Endothelial cell of umbilical vein (primary cell): ENCODE measurements around the gene EPB41L4B. TPM values are rescaled to one million over a fixed set of nuclear protein-coding genes. Genes with fewer than 3 reads are reported as not detected.

Experiments
- BruUV-seq: library from RNA; stranded (reverse); fragments of 400-500 nt; replicated peaks from 2 replicates; lab custom pipeline; 2021; lab: Mats Ljungman, UMichigan
- CTCF ChIA-PET: fragments of 300-600, 350-600 bp; sonication (Branson Sonifier 250); formaldehyde crosslinking; loops from one replicate; lab custom pipeline; 2021; ENCODE audit warnings: antibody characterized with exemption, inconsistent platforms; lab: Charles Lee
- POLR2A ChIA-PET: fragments of 300-600, 350-600 bp; sonication (Branson Sonifier 250); formaldehyde crosslinking; loops from one replicate; lab custom pipeline; 2021; ENCODE audit warnings: antibody characterized with exemption, inconsistent platforms; lab: Charles Lee
- DNase-seq: peaks from one replicate; pipeline ENCODE4 v3.0.0-alpha.2; 2011; ENCODE audit warnings: low read depth, low spot score
- FAIRE-seq: peaks from 2 replicates; lab custom pipeline; 2011; peaks lifted over from hg19 to GRCh38; lab: Jason Lieb, UNC
- H2AFZ ChIP-seq: 2 replicates; pipeline ENCODE4 v1.6.0; 2012; ENCODE audit warnings: low read depth, low read length, control low read depth, inconsistent platforms
- H3K27ac ChIP-seq: 2 replicates; pipeline ENCODE4 v1.5.1; 2011; ENCODE audit warnings: low read depth, mild to moderate bottlenecking, control low read depth, low read length, moderate library complexity; ENCODE audit not compliant: insufficient read depth
- H3K27me3 ChIP-seq, 2 experiments: 2 replicates each; pipeline versions ENCODE4 v1.6.0 to v1.6.1; 2011; ENCODE audit warnings: low read length in 2 of 2, mixed read lengths in 1 of 2; ENCODE audit not compliant: control insufficient read depth in 2 of 2, insufficient read depth in 2 of 2
- H3K36me3 ChIP-seq, 2 experiments: 2 replicates in 1 of 2; 3 replicates in 1 of 2; pipeline ENCODE4 v1.5.1; 2011; ENCODE audit warnings: low read length in 2 of 2, mild to moderate bottlenecking in 1 of 2, moderate library complexity in 1 of 2; ENCODE audit not compliant: control insufficient read depth in 2 of 2, insufficient read depth in 2 of 2; ENCODE audit errors: extremely low read depth in 1 of 2
- H3K4me1 ChIP-seq: 3 replicates; pipeline ENCODE4 v1.5.1; 2011; ENCODE audit warnings: mild to moderate bottlenecking, low read length; ENCODE audit not compliant: control insufficient read depth, insufficient read depth; ENCODE audit errors: extremely low read depth
- H3K4me2 ChIP-seq: 2 replicates; pipeline ENCODE4 v1.6.1; 2011; ENCODE audit warnings: low read length, control low read depth, mixed read lengths; ENCODE audit not compliant: insufficient read depth
- H3K4me3 ChIP-seq, 3 experiments: fragments of 200-600 bp in 1 of 3; sonication (generic), shearing (Covaris generic) in 1 of 3; replicated peaks in 1 of 3; 2 replicates each; pipeline ENCODE4 v1.5.1; 2011 to 2016; ENCODE audit warnings: control low read depth in 3 of 3, low read length in 3 of 3, mild to moderate bottlenecking in 2 of 3, inconsistent platforms in 1 of 3, low read depth in 1 of 3, moderate library complexity in 1 of 3; ENCODE audit not compliant: insufficient read depth in 1 of 3
- H3K79me2 ChIP-seq: 2 replicates; pipeline ENCODE4 v1.6.0; 2012; ENCODE audit warnings: low read length, inconsistent platforms; ENCODE audit not compliant: control insufficient read depth, insufficient read depth
- H3K9ac ChIP-seq: replicated peaks from 2 replicates; pipeline ENCODE3; 2011; ENCODE audit warnings: low read length, control low read depth; ENCODE audit not compliant: insufficient read depth; ENCODE audit errors: extremely low read depth
- H3K9me1 ChIP-seq: replicated peaks from 3 replicates; pipeline ENCODE4 v1.6.0; 2011; ENCODE audit warnings: mild to moderate bottlenecking, low read length; ENCODE audit not compliant: control insufficient read depth, insufficient read depth; ENCODE audit errors: extremely low read depth
- H3K9me3 ChIP-seq: replicated peaks from 2 replicates; pipeline ENCODE4 v1.5.1; 2012; ENCODE audit warnings: low read length, inconsistent platforms; ENCODE audit not compliant: control insufficient read depth, insufficient read depth
- H4K20me1 ChIP-seq: replicated peaks from 2 replicates; pipeline ENCODE3; 2011; ENCODE audit warnings: mild to moderate bottlenecking, low read length; ENCODE audit not compliant: control insufficient read depth, insufficient read depth; ENCODE audit errors: extremely low read depth
- CTCF ChIP-seq, 2 donors: IDR thresholded peaks; 1 replicate in 1 of 2; 2 replicates in 1 of 2; pipeline ENCODE4 v1.5.1; 2011; ENCODE audit warnings: low read length in 2 of 2, mild to moderate bottlenecking in 2 of 2, moderate library complexity in 2 of 2, control low read depth in 1 of 2, inconsistent platforms in 1 of 2, low read depth in 1 of 2; ENCODE audit not compliant: insufficient read depth in 1 of 2; ENCODE audit errors: extremely low read depth in 1 of 2
- EZH2 ChIP-seq: IDR thresholded peaks from 2 replicates; pipeline ENCODE4 v1.6.1; 2012; ENCODE audit warnings: borderline replicate concordance, low read depth, mild to moderate bottlenecking, moderate library complexity, low read length, inconsistent platforms; ENCODE audit not compliant: severe bottlenecking
- FOS ChIP-seq: IDR thresholded peaks from 2 replicates; pipeline ENCODE4 v1.6.1; 2011; ENCODE audit warnings: mild to moderate bottlenecking, low read length, moderate library complexity, borderline replicate concordance; ENCODE audit not compliant: insufficient read depth
- GATA2 ChIP-seq: IDR thresholded peaks from 2 replicates; pipeline ENCODE4 v1.7.0; 2011; ENCODE audit warnings: low read depth, mild to moderate bottlenecking, moderate library complexity, mixed read lengths, low read length; ENCODE audit not compliant: insufficient read length, insufficient read depth
- JUN ChIP-seq: IDR thresholded peaks from 2 replicates; pipeline ENCODE4 v1.6.1; 2011; ENCODE audit warnings: borderline replicate concordance, low read depth; ENCODE audit not compliant: insufficient read length, insufficient read depth
- MYC ChIP-seq: IDR thresholded peaks from one replicate; pipeline ENCODE4 v1.6.1; 2011; ENCODE audit warnings: mild to moderate bottlenecking, low read depth, low read length
- POLR2A ChIP-seq: IDR thresholded peaks from 2 replicates; pipeline ENCODE4 v1.6.1; 2012; ENCODE audit warnings: low read depth, mild to moderate bottlenecking, control low read depth, low read length
- POLR2AphosphoS5 ChIP-seq: IDR thresholded peaks from 2 replicates; pipeline ENCODE4 v1.6.1; 2012; ENCODE audit warnings: low read depth, mild to moderate bottlenecking, control low read depth, low read length, moderate library complexity; ENCODE audit not compliant: insufficient read depth
- dilution Hi-C: fragments of 300-500 bp; cut with MboI; formaldehyde crosslinking; loops from one replicate; pipeline ENCODE4 v1.15.0; 2019; ENCODE audit warnings: low sequenced_read_pairs; ENCODE audit not compliant: extremely low pct_ligation_motif_present
- intact Hi-C: fragments of 100-400 bp; cut with micrococcal nuclease; formaldehyde crosslinking; loops from one replicate; pipeline ENCODE4 v1.10.0; 2022
- polyA plus RNA-seq, 4 experiments: library from polyadenylated mRNA; depleted of rRNA in 3 of 4; stranded (reverse) in 3 of 4; unstranded in 1 of 4; fragments of >200 nt; gene quantifications; 2 replicates each; pipeline versions ENCODE4 v1.2.1 to v1.2.3, GENCODE V29; 2011 to 2012; ENCODE audit warnings: missing spikeins in 1 of 4
- total RNA-seq: library from RNA; stranded (reverse); gene quantifications from 2 replicates; pipeline ENCODE4 v1.2.3, GENCODE V29; 2021
- TF ChIP-seq, protein P1 (sequence below): IDR thresholded peaks from 2 replicates; pipeline ENCODE4 v1.6.1; 2011; ENCODE audit not compliant: insufficient read depth, insufficient read length

The EPB41L4B gene
- total and polyA plus RNA-seq, 2 donors (not counting 3 experiments of a cell fraction or from before 2014, with no cell fraction given): 0.10 to 0.15 TPM

DNA sequence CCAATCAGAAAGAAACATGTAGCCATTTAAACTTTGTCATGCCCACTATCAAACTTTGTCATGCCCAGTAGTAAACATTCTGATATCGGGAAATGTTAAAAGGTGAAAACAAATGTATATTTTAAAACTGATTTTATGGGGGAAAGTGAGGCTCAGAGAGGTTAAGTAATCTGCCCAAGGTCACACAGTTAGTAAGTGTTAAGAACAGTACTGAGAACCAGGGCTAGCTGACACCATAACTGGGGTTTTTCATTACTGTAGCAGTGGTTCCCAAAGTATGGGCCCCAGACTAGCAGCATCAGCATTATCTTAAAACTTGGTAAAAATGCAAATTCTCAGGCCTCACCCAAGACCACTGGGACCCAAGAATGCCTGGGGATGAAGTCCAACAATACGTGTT, 143.9 kb downstream of the EPB41L4B start:
- no peaks in the 10 kb centered on the region for H4K20me1 ChIP-seq
- no peaks in the 10 kb centered on the region for H3K9me3 ChIP-seq
- TF ChIP-seq, protein P1, sequence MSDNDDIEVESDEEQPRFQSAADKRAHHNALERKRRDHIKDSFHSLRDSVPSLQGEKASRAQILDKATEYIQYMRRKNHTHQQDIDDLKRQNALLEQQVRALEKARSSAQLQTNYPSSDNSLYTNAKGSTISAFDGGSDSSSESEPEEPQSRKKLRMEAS: no peak
- TF ChIP-seq MYC (no peak), FOS (no peak), POLR2A (no peak), EZH2 (no peak)
- FAIRE-seq (no peak), DNase-seq (no peak)
- no peaks in the 10 kb centered on the region for H3K9me1 ChIP-seq
- POLR2A ChIA-PET: no interaction called here
- H3K9ac ChIP-seq: no peak overlapping the region
- no peak overlapping the region for H3K27ac ChIP-seq
- intact Hi-C loops (no loop called here), dilution Hi-C loops (no loop called here)
- H3K4me3 ChIP-seq: no peak overlapping the region
- H2AFZ ChIP-seq: no peak overlapping the region
- peaks cover 3% of the 10 kb centered on the region in 2 experiments for H3K27me3 ChIP-seq
- H3K79me2 ChIP-seq: no peaks in the 10 kb centered on the region
- BruUV-seq: no TSS peak
- no peaks in the 10 kb centered on the region for H3K4me1 ChIP-seq
- no peak overlapping the region for H3K4me2 ChIP-seq
- no peaks in the 10 kb centered on the region for H3K36me3 ChIP-seq
- CTCF ChIA-PET: interaction anchor here (1.4 kb wide), 1 partner anchor 223 kb away, joined by 4 read pairs; no protein-coding TSS in a partner anchor

- Histone ChIP-seq H2AFZ (no peak overlapping the region), H3K9me1 (no peaks in the 10 kb centered on the region), H3K36me3 (no peaks in the 10 kb centered on the region), H3K79me2 (no peaks in the 10 kb centered on the region), H3K9me3 (no peaks in the 10 kb centered on the region), H3K9ac (no peak overlapping the region), H3K27ac (no peak overlapping the region), H3K27me3 (peaks cover 3 to 5% of the 10 kb centered on the region in 2 experiments), H3K4me3 (no peak overlapping the region), H3K4me1 (no peaks in the 10 kb centered on the region), H3K4me2 (no peak overlapping the region), H4K20me1 (no peaks in the 10 kb centered on the region)
- BruUV-seq: no TSS peak
- DNase-seq (no peak), FAIRE-seq (no peak)
- ChIA-PET CTCF (no interaction called here), POLR2A (no interaction called here)
- intact Hi-C loops: no loop called here
- TF ChIP-seq POLR2AphosphoS5 (no peak), FOS (no peak), POLR2A (no peak), MYC (no peak), JUN (no peak), CTCF (IDR thresholded peaks at IDR 0.05; ENCODE audit: extremely low read depth in 1 of 2, insufficient read depth in 1 of 2, low read depth in 1 of 2, low read length in 2 of 2) (no peak), EZH2 (no peak), GATA2 (no peak)
- TF ChIP-seq, protein P1: no peak
- dilution Hi-C loops: no loop called here
These were observed 144.5 kb downstream of the EPB41L4B start for GRCh38 chr9:109176386-109176785.
